GM19455 (cell line): ENCODE measurements around the gene GABRG3.
"Not testable (repeated sequence)": the region's sequence is repeated elsewhere in the genome, so short reads cannot be mapped to it uniquely, and the experiment has no call there.

Source experiments
- ATAC-seq: cut with Tn5 transposase; IDR thresholded peaks from one replicate; pipeline ENCODE4 v1.9.1; 2021; ENCODE audit not compliant: unreplicated experiment

The GABRG3 gene

GRCh38 chr15:27172821-27173220 is 201.8 kb downstream of the GABRG3 start:
- ATAC-seq = no peak

GRCh38 chr15:27175472-27176153 is 204.6 kb downstream of the GABRG3 start:
- ATAC-seq = no peak

- ATAC-seq = no peak
These were observed 205.9 kb downstream of the GABRG3 start for GRCh38 chr15:27176785-27177406.

GRCh38 chr15:27179789-27180188 is 208.8 kb downstream of the GABRG3 start:
- ATAC-seq = no peak

- no peak for ATAC-seq
These were observed 211.7 kb downstream of the GABRG3 start for GRCh38 chr15:27182561-27183110.

GRCh38 chr15:27183201-27183600 is 212.2 kb downstream of the GABRG3 start:
- no peak for ATAC-seq

GRCh38 chr15:27191515-27191914 is 220.5 kb downstream of the GABRG3 start:
- not testable (repeated sequence) for ATAC-seq

GRCh38 chr15:27196691-27197090 is 225.7 kb downstream of the GABRG3 start:
- no peak for ATAC-seq

- no peak for ATAC-seq
These were observed 230.4 kb downstream of the GABRG3 start for GRCh38 chr15:27201425-27201824.

- no peak for ATAC-seq
These were observed 239.2 kb downstream of the GABRG3 start for GRCh38 chr15:27210176-27210575.

- ATAC-seq = no peak
These were observed 243.1 kb downstream of the GABRG3 start for GRCh38 chr15:27214032-27214431.

- no peak for ATAC-seq
These were observed 244.0 kb downstream of the GABRG3 start for GRCh38 chr15:27214961-27215360.

- no peak for ATAC-seq
These were observed 247.4 kb downstream of the GABRG3 start for GRCh38 chr15:27218426-27218825.

- ATAC-seq = no peak
These were observed 248.7 kb downstream of the GABRG3 start for GRCh38 chr15:27219636-27220035.

- no peak for ATAC-seq
These were observed 249.2 kb downstream of the GABRG3 start for GRCh38 chr15:27220199-27220598.

GRCh38 chr15:27222479-27222878 is 251.5 kb downstream of the GABRG3 start:
- no peak for ATAC-seq

GRCh38 chr15:27223179-27223578 is 252.2 kb downstream of the GABRG3 start:
- ATAC-seq = no peak

- ATAC-seq = no peak
These were observed 260.8 kb downstream of the GABRG3 start for GRCh38 chr15:27231811-27232210.

GRCh38 chr15:27232876-27233275 is 261.9 kb downstream of the GABRG3 start:
- no peak for ATAC-seq

GRCh38 chr15:27234593-27234992 is 263.6 kb downstream of the GABRG3 start:
- ATAC-seq = no peak

GRCh38 chr15:27235161-27235560 is 264.2 kb downstream of the GABRG3 start:
- no peak for ATAC-seq

GRCh38 chr15:27235681-27236080 is 264.7 kb downstream of the GABRG3 start:
- ATAC-seq = no peak
